Measurements from ENCODE around the gene ZNF883. TPM values are rescaled to one million over a fixed set of nuclear protein-coding genes. Genes with fewer than 3 reads are reported as not detected.
A peak's percentile ranks its signal among the peaks of the same experiment; 100 is the strongest.

Gene ZNF883
- total and polyA plus RNA-seq, 9 of the 15 experiments (the other 6 are each of a cell fraction or from before 2014, with no cell fraction given): 1.00 to 5.7 (median 3.7) TPM

- Histone ChIP-seq H3K27ac (ENCODE audit: extremely low read depth, low read depth, low read length) (no peak overlapping the region), H3K4me1 (replicated peaks in 1 of 2; ENCODE audit: control insufficient read depth in 2 of 2, insufficient read depth in 2 of 2, low read length in 2 of 2) (no peaks in the 10 kb centered on the region), H3K4me2 (ENCODE audit: insufficient read depth, low read length) (no peak overlapping the region), H3K27me3 (ENCODE audit: control insufficient read depth in 2 of 2, insufficient read depth in 2 of 2, low read length in 2 of 2) (no peaks in the 10 kb centered on the region), H3K79me2 (ENCODE audit: control insufficient read depth, insufficient read depth, low read length) (no peaks in the 10 kb centered on the region), H3K9ac (ENCODE audit: insufficient read depth in 1 of 2, low read depth in 2 of 2, low read length in 2 of 2) (no peak overlapping the region), H3K36me3 (ENCODE audit: control insufficient read depth, insufficient read depth, low read length) (no peaks in the 10 kb centered on the region), H3K9me1 (ENCODE audit: control insufficient read depth, insufficient read depth, low read length) (no peaks in the 10 kb centered on the region), H3K4me3 (no peak overlapping the region), H3K9me3 (replicated peaks; ENCODE audit: control insufficient read depth, insufficient read depth, low read depth, low read length) (no peaks in the 10 kb centered on the region; the same call in 1 of the 2 replicates), H2AFZ (ENCODE audit: low read depth, low read length) (no peak overlapping the region), H4K20me1 (replicated peaks; ENCODE audit: control insufficient read depth, insufficient read depth, low read length) (no peaks in the 10 kb centered on the region)
- intact Hi-C loops (cut with micrococcal nuclease): no loop called here
- TF ChIP-seq CTCF (IDR thresholded peaks at IDR 0.05 in 2 of 3, conservative IDR thresholded peaks at IDR 0.05 in 1 of 3; ENCODE audit: insufficient read depth in 2 of 3, low read depth in 1 of 3, low read length in 3 of 3) (peak in 2 of 3 experiments; percentile 16 to 21; a peak in 2 of 6 replicates), CREM (IDR thresholded peaks at IDR 0.05; ENCODE audit: low read depth) (no peak)
- ChIA-PET POLR2A (no interaction called here), CTCF (ENCODE audit: low intra/inter-chr PET ratio) (interaction anchor here (0.6 to 1.0 kb wide), 2 partner anchors 46 to 103 kb away, joined by 4 read pairs; no protein-coding TSS in a partner anchor)
- ATAC-seq (no peak), FAIRE-seq (no peak), DNase-seq (ENCODE audit: extremely low read depth in 1 of 4, low spot score in 3 of 4) (no peak)
- in situ Hi-C loops (cut with MboI): no loop called here
- 0% methylated on average over 6 of the region's 6 CpGs for WGBS (ENCODE audit: insufficient coverage, low coverage, missing lambda C conversion rate)
- BruUV-seq (replicated peaks): no TSS peak
Observed at GRCh38 chr9:112970939-112971338, 41.1 kb downstream of the ZNF883 start.

DNA sequence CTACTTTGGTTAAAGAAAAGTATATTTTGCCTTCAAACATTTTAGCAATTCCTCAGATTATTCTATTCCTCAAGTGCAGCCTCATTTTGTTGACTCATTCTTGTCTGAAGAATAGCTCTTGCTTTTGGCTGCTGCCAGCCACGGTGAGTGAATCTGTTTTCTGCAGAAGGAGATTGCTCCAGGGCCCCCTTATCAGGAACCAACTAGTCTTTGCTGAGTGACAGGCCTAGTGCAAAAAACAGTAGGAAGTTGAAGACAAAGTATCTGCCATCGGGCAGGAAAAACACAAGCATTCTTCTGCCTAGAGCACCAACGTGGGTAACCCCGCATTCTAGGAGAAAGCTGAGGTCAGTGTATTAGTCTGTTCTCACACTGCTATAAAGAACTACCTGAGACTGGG lies 42.3 kb downstream of the ZNF883 start:
- Histone ChIP-seq H4K20me1 (replicated peaks; ENCODE audit: control insufficient read depth, insufficient read depth, low read length) (no peaks in the 10 kb centered on the region), H3K9ac (ENCODE audit: insufficient read depth in 1 of 2, low read depth in 2 of 2, low read length in 2 of 2) (no peak overlapping the region), H2AFZ (ENCODE audit: low read depth, low read length) (no peak overlapping the region), H3K4me2 (ENCODE audit: insufficient read depth, low read length) (no peak overlapping the region), H3K27me3 (ENCODE audit: control insufficient read depth in 2 of 2, insufficient read depth in 2 of 2, low read length in 2 of 2) (no peaks in the 10 kb centered on the region), H3K27ac (ENCODE audit: extremely low read depth, low read depth, low read length) (no peak overlapping the region), H3K9me3 (replicated peaks; ENCODE audit: control insufficient read depth, insufficient read depth, low read depth, low read length) (no peaks in the 10 kb centered on the region; the same call in 1 of the 2 replicates), H3K79me2 (ENCODE audit: control insufficient read depth, insufficient read depth, low read length) (no peaks in the 10 kb centered on the region), H3K36me3 (ENCODE audit: control insufficient read depth, insufficient read depth, low read length) (no peaks in the 10 kb centered on the region), H3K4me1 (replicated peaks in 1 of 2; ENCODE audit: control insufficient read depth in 2 of 2, insufficient read depth in 2 of 2, low read length in 2 of 2) (no peaks in the 10 kb centered on the region), H3K9me1 (ENCODE audit: control insufficient read depth, insufficient read depth, low read length) (no peaks in the 10 kb centered on the region), H3K4me3 (no peak overlapping the region)
- DNase-seq (ENCODE audit: extremely low read depth in 1 of 4, low spot score in 3 of 4): peak in 2 of 4 experiments; percentile 8 to 10
- intact Hi-C loops (cut with micrococcal nuclease) (no loop called here), in situ Hi-C loops (cut with MboI) (no loop called here)
- ChIA-PET POLR2A (no interaction called here), CTCF (ENCODE audit: low intra/inter-chr PET ratio) (no interaction called here)
- BruUV-seq (replicated peaks): no TSS peak
- 3% methylated on average over 4 of the region's 4 CpGs for WGBS (ENCODE audit: insufficient coverage, low coverage, missing lambda C conversion rate)
- 0 out of 3 replicates have a peak, but pooled peaks have one; percentile 22 for ATAC-seq
- no peak for FAIRE-seq
- TF ChIP-seq KDM2B (CRISPR knock-in tag; IDR thresholded peaks at IDR 0.05): no peak
- TF ChIP-seq HIVEP1 (CRISPR knock-in tag; IDR thresholded peaks at IDR 0.05): no peak
- no peak for TF ChIP-seq ZNF274 (IDR thresholded peaks at IDR 0.05; ENCODE audit: borderline replicate concordance, low read depth, low read length)
- 0 out of 4 replicates have a peak, but pooled peaks of 1 of the 2 experiments have one; percentile 20 for TF ChIP-seq KDM1A (IDR thresholded peaks at IDR 0.05)
- no peak for TF ChIP-seq OTX1 (CRISPR knock-in tag; IDR thresholded peaks at IDR 0.05)
- no peak for TF ChIP-seq ZNF780A (CRISPR knock-in tag; IDR thresholded peaks at IDR 0.05)
- no peak for TF ChIP-seq ZNF644 (tag; IDR thresholded peaks at IDR 0.05; ENCODE audit: low read depth)
- TF ChIP-seq HDAC2 (IDR thresholded peaks at IDR 0.05): no peak
- no peak for TF ChIP-seq GATAD2A (IDR thresholded peaks at IDR 0.05)
- no peak for TF ChIP-seq PHF21A (IDR thresholded peaks at IDR 0.05; ENCODE audit: borderline replicate concordance, low read depth)
- TF ChIP-seq SMARCA5 (IDR thresholded peaks at IDR 0.05): no peak
- TF ChIP-seq MCM2 (IDR thresholded peaks at IDR 0.05; ENCODE audit: low read depth): no peak
- no peak for TF ChIP-seq JUN (IDR thresholded peaks at IDR 0.05; ENCODE audit: borderline replicate concordance, low read depth, low read length)
- TF ChIP-seq JUN (CRISPR knock-in tag; IDR thresholded peaks at IDR 0.05; ENCODE audit: borderline replicate concordance): no peak
- TF ChIP-seq NCOA2 (IDR thresholded peaks at IDR 0.05; ENCODE audit: partially characterized antibody in 2 of 2): no peak
- TF ChIP-seq MAZ (CRISPR knock-in tag; conservative IDR thresholded peaks at IDR 0.05 in 1 of 2, IDR thresholded peaks at IDR 0.05 in 1 of 2): no peak

All from K562 (cell line).